GM18951 (cell line): ENCODE data around the gene ADAM22.
"Not testable (repeated sequence)": the region's sequence is repeated elsewhere in the genome, so short reads cannot be mapped to it uniquely, and the experiment has no call there.

Source experiments
- POLR2A ChIP-seq: IDR thresholded peaks from 4 replicates; pipeline ENCODE4 v1.6.1; 2011; ENCODE audit warnings: mild to moderate bottlenecking; ENCODE audit not compliant: insufficient read length, insufficient read depth; ENCODE audit errors: extremely low read depth
- in situ Hi-C: fragments of 300-500 bp; cut with MboI; formaldehyde crosslinking; loops from one replicate; pipeline ENCODE4 v1.12.0; 2022; ENCODE audit warnings: low sequenced_read_pairs, mixed read lengths, inconsistent platforms; ENCODE audit not compliant: unreplicated experiment

The ADAM22 gene

DNA sequence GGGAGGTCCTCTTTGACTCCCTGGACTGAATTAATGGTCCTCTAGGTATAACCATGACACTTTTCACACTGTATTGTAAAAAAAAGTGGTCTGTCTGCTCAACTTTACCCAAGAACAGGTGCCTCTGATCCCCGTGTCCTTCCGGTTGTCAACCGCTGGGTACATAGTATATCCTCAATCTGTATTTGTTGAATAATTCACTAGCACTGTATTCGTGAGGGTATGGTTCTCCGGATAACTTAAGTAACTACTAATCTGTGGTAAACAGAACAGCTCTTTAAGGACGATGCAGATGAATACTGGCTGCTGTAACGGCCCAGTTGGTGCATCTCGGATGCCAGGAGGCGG is 472 bp upstream of the ADAM22 start:
- in situ Hi-C loops = no loop called here
- no peak for TF ChIP-seq POLR2A

DNA sequence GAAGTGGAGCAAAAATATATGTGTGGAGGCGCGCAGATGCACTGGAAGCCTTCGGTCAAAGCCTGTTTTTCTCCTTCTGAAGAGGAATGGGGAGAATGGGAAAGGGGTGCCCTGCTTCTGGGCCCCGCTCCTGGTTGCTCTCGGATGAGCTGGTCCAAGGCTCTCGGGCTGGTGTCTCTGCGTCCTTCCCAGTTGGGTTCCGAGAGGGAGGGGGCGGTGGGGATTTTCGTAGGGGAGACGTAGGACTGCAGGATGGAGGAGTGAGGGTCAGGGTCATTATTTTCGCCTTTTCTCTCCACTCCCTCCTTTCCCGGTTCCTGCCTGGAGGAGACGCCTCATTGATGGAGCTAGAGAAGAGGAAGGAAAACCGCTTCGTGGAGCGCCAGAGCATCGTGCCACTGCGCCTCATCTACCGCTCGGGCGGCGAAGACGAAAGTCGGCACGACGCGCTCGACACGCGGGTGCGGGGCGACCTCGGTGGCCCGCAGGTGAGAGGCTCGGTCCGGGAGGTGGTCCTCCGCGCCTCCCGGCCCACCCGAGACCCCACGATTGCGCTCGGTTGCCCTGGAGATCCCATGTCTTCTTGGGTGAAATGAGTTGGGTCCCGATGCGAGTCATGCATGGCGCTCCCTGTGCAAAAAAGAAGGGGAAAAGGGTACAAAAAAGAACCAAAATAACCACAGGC is 790 bp downstream of the ADAM22 start:
- in situ Hi-C loops = no loop called here
- TF ChIP-seq POLR2A = no peak

DNA sequence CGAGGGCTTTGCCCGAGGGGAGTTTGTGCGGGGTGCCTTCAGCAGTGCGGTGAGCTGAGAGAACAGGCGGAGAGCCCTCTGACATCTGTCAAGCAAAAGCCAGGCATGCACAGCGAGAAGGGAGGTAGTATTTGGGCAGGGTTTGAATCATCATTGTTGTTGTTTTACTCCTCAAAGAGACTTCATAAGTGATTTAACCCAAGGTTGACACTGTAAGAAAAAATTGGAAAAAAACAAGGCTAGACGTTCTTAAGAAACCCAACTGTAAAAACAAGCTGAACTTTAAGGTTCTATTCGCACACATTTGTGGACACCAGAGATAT is 1.3 kb downstream of the ADAM22 start:
- in situ Hi-C loops = no loop called here
- no peak for TF ChIP-seq POLR2A

DNA sequence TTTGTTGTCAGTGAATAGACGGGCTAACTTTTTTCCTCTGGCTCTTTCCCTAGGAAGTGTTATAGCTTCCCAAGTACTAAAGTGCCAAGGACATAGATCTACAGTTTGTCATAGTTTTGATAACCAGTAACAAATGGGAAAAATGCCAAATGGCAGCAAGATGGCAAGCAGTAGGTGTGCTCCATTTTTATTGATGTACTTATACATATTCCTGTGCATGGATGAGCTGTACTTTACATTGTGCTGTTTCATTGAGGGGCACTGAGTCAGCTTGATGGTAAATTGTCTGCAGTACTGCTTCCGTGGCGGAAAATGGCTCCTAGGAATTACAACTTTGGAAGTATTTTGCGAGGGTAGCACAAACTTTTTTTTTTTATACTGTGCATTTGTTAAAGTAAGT is 7.1 kb downstream of the ADAM22 start:
- TF ChIP-seq POLR2A = no peak
- in situ Hi-C loops = no loop called here

DNA sequence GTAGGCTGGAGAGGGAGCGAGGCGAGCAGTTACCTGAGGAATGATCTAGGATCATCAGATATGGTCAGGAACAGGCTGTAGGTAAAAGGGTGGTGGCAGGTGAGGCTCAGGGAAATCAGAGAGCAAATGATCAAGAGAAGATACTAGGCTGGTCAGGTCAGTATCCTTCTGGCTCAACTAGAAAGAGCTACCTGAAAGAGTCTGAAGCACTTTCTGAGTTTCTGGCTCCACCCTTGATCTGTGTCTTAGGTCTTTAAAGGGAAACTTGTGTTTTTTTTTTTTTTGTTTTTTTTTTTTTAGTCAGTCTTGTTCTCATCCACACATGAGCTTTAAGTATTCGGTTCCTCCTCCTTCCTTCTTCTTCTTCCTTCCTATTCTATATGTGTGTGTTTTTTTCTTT is 10.5 kb downstream of the ADAM22 start:
- TF ChIP-seq POLR2A = no peak
- in situ Hi-C loops = no loop called here

DNA sequence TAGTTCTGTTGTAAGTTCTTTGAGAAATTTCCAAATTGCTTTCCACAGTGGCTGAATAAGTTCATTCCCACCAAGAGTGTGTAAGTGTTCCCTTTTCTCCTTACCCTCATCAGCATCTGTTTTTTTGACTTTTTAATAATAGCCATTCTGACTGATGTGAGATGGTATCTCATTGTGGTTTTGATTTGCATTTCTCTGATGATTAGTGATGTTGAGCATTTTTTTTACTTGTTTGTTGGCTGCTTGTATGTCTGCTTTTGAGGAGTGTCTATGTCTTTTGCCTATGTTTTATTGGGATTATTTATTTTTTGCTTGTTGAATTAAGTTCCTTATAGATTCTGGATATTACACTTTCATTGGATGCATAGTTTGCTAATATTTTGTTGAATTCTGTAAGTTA is 11.9 kb downstream of the ADAM22 start:
- in situ Hi-C loops = not testable (repeated sequence)

DNA sequence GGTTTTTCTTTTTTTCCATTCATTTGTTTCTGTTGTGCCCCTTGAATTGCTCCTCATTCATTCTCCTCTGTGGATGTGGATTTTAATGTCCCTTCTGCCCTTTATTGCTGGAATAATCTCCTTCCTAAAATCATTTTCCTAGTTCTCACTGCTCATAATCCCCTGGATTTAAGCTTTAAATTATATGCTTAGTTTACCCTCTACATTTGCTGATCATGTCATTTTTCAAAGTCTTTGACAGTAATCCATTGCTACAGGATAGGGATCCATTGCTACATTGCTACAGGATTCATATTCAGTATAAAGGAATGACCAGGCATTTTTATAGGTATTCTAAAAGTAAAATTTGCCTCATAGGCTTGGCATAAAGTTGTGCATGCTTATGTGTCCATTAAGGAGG is 14.3 kb downstream of the ADAM22 start:
- TF ChIP-seq POLR2A = no peak
- in situ Hi-C loops = no loop called here

DNA sequence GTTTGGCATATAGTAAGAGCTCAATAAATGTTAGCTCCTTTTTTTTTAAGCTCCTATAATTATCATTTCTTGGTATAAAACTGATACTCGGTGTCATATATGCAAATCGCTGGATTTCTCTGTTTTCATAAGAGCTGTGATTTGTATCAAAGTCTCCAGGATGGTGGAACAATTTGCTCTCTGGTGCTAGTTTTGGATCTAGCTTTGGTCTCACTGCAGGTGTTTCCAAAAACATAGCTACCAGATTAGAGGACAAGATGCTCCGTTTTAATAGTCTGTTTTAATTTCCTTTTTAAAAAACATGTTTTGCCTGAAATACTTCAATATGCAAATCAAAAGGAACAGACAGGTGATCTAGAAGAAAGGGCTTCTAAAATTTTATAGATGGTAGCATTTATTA is 25.3 kb downstream of the ADAM22 start:
- TF ChIP-seq POLR2A = no peak
- in situ Hi-C loops = no loop called here

DNA sequence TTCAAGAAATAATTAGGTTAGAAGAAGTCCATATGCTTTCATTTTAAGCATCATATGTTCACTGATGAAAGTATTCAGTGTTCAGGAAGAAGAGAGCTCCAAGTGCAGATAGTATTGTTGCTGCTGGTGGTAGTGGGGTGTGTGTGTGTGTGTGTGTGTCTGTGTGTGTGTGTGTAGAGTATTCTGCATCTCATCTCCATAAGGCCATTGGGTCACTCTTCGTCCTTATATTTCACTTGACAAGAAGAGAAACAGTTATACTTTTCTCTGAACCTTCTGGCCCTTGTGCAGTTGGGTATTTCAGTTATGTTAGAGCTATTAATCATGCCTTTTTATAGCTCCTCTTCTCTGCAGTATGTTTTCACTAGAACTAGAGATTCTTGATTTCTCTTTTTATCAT is 26.2 kb downstream of the ADAM22 start:
- in situ Hi-C loops = no loop called here
- no peak for TF ChIP-seq POLR2A

DNA sequence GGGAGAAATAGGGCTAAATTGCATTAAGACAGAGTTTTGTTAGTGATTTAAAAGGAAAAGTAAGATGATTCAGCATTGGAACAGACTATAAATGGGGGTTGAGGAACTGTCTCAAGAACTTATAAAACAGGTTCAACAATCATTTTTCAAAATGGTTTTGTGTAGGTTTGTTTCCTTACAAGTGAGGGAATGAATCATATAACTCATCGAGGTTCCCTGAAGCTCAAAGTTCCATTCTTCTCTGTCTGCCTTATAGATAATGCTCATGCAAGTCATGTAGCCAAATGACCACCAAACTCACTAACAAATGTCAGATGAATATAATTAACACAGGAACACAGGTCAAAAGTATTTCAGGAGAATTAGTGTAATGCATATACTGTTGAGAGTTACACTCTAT is 27.7 kb downstream of the ADAM22 start:
- TF ChIP-seq POLR2A = no peak
- in situ Hi-C loops = no loop called here

DNA sequence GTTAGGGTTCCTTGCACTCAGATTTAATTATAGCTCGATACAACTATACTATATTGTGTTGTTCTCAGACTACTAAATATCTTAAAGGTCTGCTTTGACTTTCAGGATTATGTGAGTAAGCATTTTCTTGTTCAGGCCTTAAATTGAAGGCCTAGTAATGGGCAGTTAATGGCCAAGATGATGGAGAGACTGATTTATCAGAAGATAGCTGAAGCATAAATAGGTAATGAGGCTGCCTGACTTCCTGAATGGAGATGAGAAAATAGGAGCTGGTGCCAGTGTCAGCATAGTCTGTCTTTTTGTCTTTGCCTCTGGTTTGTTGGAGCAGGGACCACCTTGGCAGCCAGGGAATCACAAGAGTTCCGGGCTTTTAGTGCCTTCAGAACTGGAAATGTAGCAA is 32.2 kb downstream of the ADAM22 start:
- TF ChIP-seq POLR2A = no peak
- in situ Hi-C loops = no loop called here

DNA sequence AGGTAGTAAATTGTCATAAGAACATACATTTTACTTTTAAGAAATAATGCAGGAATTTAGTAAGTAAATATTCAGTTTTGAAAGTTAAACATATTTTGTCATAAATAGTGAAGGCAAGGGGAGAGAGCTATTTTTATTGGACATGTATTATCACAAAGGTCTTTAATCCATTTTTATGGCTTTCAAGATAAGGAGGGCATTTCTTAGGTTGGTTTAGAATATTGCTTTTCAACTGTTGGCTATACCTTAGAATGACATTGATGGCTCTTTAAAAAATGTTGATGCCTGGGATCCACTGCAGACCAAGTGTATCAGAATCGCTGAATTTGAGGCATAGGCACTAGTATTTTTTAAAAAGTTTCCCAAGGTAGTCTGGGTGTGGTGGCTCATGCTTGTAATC is 34.0 kb downstream of the ADAM22 start:
- in situ Hi-C loops = no loop called here
- TF ChIP-seq POLR2A = no peak

DNA sequence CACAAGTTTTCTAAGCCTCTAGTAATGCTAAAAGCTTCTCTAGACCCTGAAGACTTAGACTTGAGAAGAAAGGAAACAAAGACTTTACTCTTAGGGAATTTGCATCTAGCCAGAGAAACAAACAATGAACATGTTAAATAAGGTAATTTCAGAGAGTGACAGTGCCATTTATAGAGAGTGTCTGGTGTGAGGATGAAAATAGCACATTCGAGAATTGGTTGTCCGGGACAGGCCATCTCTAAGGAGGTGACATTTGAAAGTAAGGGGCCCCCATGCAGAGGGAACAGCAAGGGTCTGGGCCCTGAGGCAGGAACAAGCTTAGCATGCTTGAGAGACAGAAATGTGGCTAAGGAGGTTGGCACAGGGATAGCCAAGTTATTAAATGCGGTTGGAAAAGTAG is 48.1 kb downstream of the ADAM22 start:
- no peak for TF ChIP-seq POLR2A
- in situ Hi-C loops = no loop called here

DNA sequence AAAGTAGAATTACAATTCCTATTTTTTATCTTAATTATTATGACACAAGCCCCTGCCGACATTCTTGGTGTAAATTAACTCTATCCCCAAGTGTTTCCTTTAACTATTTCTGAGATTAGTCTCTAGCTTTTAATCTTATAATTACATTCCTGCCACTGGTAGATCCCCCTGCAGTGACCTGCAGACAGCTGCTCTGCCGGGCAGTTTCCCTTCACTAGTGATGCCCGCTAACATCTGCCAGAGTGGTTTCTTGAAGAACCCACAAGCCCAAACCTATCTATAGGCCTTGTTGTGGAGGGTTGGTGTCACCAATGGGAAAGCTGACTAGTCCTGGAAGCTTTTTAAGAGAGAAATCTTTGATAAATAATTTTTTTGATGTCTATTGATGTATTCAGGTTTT is 50.0 kb downstream of the ADAM22 start:
- no peak for TF ChIP-seq POLR2A
- in situ Hi-C loops = no loop called here

DNA sequence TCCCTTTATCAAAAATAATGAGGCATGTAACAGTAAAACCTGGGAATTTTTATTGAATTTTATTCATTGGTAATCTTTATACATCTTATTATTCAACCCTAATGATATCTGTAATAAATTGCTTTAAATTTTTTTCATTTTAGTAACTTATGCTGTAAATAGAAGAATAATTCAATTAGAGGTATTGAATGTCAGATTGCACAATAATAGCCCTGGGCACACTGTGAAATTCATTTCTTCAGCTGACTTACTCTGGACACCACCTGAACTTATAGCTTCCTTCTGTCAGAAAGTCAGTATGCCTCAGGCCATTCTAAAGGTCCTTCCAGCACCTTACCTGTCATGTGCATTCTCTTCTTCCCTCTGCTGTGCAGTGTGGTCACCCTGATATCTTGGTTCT is 59.2 kb downstream of the ADAM22 start:
- in situ Hi-C loops = no loop called here
- TF ChIP-seq POLR2A = no peak
